Nephron (organoid): Measurements from ENCODE around the gene ADARB2.
"Not testable (repeated sequence)": the region's sequence is repeated elsewhere in the genome, so short reads cannot be mapped to it uniquely, and the experiment has no call there.

ENCODE experiments used
- H3K27ac Mint-ChIP-seq, 3 experiments: 2 replicates each; pipeline ENCODE4 v1.8.0; 2020; ENCODE audit warnings: mixed read lengths in 3 of 3, mild to moderate bottlenecking in 2 of 3, moderate library complexity in 1 of 3
- H3K27me3 Mint-ChIP-seq: 2 replicates; pipeline ENCODE4 v1.8.0; 2021; ENCODE audit warnings: low read depth, mild to moderate bottlenecking, moderate library complexity, mixed read lengths
- H3K36me3 Mint-ChIP-seq: 2 replicates; pipeline ENCODE4 v1.8.0; 2020; ENCODE audit warnings: low read depth, mixed read lengths
- H3K4me1 Mint-ChIP-seq: 2 replicates; pipeline ENCODE4 v1.8.0; 2020; ENCODE audit warnings: mixed read lengths
- H3K4me3 Mint-ChIP-seq, 3 experiments: 2 replicates each; pipeline ENCODE4 v1.8.0; 2020; ENCODE audit warnings: mild to moderate bottlenecking in 3 of 3, mixed read lengths in 3 of 3, moderate library complexity in 2 of 3
- H3K9me3 Mint-ChIP-seq: 2 replicates; pipeline ENCODE4 v1.8.0; 2020; ENCODE audit warnings: mixed read lengths
- TF ChIP-seq, protein P1 (sequence below), 3 experiments: fragments of 200-600 bp; sonication (generic); IDR thresholded peaks; one replicate each; pipeline ENCODE4 v1.5.0; 2021; ENCODE audit warnings: antibody characterized with exemption in 3 of 3; ENCODE audit not compliant: unreplicated experiment in 3 of 3

Gene ADARB2

DNA sequence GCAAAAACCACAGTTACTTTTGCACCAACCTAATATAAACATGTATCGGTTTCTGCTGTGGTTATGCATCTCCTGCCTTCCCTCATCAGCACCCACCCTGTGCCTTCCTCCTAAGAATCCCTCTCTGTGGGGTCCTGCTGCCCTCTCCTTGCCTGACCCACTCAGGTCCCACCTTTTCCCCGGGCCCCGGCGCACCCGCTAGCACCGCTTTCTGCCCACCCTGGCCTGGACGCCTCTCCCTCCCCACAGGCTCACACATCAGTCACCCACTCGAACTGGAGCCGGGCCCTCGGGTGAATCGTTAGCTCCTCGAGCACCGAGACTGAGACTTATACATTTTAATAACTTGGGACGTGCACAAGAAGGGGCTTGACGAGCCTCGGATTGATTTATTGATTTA lies 110.5 kb downstream of the ADARB2 start:
- Mint-ChIP-seq H3K4me3 (no peak overlapping the region), H3K27me3 (peaks cover 22% of the 10 kb centered on the region), H3K4me1 (no peaks in the 10 kb centered on the region), H3K27ac (no peak overlapping the region), H3K9me3 (no peaks in the 10 kb centered on the region), H3K36me3 (no peaks in the 10 kb centered on the region)
- TF ChIP-seq, protein P1, sequence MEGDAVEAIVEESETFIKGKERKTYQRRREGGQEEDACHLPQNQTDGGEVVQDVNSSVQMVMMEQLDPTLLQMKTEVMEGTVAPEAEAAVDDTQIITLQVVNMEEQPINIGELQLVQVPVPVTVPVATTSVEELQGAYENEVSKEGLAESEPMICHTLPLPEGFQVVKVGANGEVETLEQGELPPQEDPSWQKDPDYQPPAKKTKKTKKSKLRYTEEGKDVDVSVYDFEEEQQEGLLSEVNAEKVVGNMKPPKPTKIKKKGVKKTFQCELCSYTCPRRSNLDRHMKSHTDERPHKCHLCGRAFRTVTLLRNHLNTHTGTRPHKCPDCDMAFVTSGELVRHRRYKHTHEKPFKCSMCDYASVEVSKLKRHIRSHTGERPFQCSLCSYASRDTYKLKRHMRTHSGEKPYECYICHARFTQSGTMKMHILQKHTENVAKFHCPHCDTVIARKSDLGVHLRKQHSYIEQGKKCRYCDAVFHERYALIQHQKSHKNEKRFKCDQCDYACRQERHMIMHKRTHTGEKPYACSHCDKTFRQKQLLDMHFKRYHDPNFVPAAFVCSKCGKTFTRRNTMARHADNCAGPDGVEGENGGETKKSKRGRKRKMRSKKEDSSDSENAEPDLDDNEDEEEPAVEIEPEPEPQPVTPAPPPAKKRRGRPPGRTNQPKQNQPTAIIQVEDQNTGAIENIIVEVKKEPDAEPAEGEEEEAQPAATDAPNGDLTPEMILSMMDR (IDR thresholded peaks at IDR 0.05; ENCODE audit: unreplicated experiment in 3 of 3): no peak

DNA sequence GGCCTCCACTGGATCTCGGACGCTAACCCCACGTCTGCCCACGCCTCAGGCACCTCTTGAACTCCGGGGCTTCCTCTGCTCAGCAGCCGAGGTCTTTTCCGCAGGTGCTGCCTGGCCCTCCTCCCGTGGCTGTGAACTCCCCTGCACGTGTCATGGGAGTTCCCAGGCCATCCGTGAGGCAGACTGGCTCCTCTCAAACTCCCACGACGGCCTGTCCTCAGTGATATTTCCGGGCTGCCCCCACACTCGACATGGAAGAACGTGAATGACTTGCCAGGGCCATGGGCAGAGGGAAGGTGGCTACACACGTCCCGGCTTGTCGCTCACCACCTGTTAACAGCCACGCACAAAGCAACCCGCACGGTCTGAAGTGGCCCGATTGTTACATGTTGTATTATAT lies 110.9 kb downstream of the ADARB2 start:
- Mint-ChIP-seq H3K9me3 (no peaks in the 10 kb centered on the region), H3K4me1 (no peaks in the 10 kb centered on the region), H3K27me3 (peaks cover 19% of the 10 kb centered on the region), H3K4me3 (no peak overlapping the region), H3K27ac (no peak overlapping the region), H3K36me3 (no peaks in the 10 kb centered on the region)
- TF ChIP-seq, protein P1 (IDR thresholded peaks at IDR 0.05; ENCODE audit: unreplicated experiment in 3 of 3): no peak

DNA sequence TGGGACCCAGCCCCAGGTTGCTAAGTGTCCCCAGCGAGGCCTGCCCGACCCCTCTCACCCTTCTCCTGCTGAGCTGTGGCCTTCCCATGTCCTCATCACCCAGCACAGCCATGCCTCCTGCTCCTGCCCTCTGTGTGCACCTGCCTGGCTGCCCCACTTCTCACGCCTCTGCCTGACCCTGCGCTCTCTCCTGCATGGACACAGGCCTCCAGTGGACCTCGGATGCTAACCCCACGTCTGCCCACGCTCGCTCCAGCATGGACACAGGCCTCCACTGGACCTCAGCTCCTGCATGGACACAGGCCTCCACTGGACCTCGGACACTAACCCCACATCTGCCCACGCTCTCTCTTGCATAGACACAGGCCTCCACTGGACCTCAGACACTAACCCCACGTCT lies 111.6 kb downstream of the ADARB2 start:
- no peaks in the 10 kb centered on the region for H3K36me3 Mint-ChIP-seq
- peaks cover 17% of the 10 kb centered on the region for H3K27me3 Mint-ChIP-seq
- no peaks in the 10 kb centered on the region for H3K4me1 Mint-ChIP-seq
- H3K9me3 Mint-ChIP-seq: no peaks in the 10 kb centered on the region
- no peak overlapping the region for H3K27ac Mint-ChIP-seq
- TF ChIP-seq, protein P1 (IDR thresholded peaks at IDR 0.05; ENCODE audit: unreplicated experiment in 3 of 3): no peak
- H3K4me3 Mint-ChIP-seq: no peak overlapping the region

DNA sequence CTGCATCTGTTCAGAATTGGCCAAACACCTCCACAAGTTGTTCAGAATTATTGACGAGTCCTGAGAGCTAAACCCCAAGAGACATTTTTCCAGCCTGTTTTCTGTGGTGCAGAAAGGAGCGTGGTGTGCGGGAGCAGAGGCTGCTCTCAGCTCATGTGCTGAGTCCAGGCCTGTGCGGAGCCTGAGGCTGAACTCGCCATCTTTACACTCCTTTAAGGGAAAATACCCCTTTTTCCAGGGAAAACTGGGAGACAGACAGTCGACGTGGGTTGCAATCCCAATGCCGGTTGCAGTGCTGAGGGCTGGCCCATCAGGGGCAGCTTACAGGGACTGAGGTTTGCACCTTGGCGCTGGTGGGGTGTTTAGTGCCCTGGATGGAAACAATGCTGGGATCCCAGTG lies 112.2 kb downstream of the ADARB2 start:
- H3K36me3 Mint-ChIP-seq: no peaks in the 10 kb centered on the region
- no peak overlapping the region for H3K4me3 Mint-ChIP-seq
- no peak overlapping the region for H3K27ac Mint-ChIP-seq
- H3K9me3 Mint-ChIP-seq: no peaks in the 10 kb centered on the region
- H3K27me3 Mint-ChIP-seq: peaks cover 13% of the 10 kb centered on the region
- H3K4me1 Mint-ChIP-seq: no peaks in the 10 kb centered on the region
- TF ChIP-seq, protein P1 (IDR thresholded peaks at IDR 0.05; ENCODE audit: unreplicated experiment in 3 of 3): no peak

DNA sequence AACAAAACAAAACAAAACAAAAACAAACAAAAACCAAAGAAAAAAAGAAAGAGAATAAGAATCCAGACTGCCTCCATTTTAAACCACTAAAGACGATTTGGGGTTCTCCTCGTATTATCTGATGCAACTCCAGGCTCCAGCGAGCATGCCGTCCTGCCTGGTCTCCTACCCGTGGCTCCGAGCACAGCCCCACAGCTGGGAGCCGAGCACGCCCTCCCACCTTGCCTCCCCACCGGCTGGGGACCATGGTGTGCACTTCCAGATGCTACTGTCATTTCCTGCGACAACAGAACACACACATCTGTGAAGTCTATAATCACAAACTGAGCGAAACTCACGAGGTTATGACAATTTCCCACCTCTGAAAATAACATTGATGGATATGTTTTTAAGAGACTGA lies 113.1 kb downstream of the ADARB2 start:
- TF ChIP-seq, protein P1 (IDR thresholded peaks at IDR 0.05; ENCODE audit: unreplicated experiment in 3 of 3): no peak
- no peak overlapping the region for H3K27ac Mint-ChIP-seq
- H3K4me3 Mint-ChIP-seq: no peak overlapping the region
- H3K4me1 Mint-ChIP-seq: no peaks in the 10 kb centered on the region
- no peaks in the 10 kb centered on the region for H3K9me3 Mint-ChIP-seq
- no peaks in the 10 kb centered on the region for H3K36me3 Mint-ChIP-seq
- peaks cover 9% of the 10 kb centered on the region for H3K27me3 Mint-ChIP-seq

DNA sequence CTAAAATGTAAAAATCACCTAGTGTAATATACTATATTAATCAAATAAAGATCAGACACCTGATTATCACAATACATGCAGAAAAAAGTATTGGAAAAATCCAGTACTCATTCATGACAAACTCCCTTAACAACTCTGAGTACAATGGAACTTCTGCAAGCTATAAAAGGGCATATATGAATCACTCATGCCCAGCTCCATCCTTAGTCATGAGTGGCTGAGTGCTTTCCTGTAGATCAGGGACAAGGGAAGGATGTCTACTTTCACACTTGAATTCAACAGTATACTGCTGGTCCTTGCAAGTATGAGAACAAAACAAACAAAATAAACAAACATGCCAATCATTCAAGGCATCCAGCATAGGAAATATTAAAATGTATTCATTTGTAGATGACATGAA lies 116.5 kb downstream of the ADARB2 start:
- Mint-ChIP-seq H3K27me3 (peaks cover 21% of the 10 kb centered on the region), H3K4me1 (no peaks in the 10 kb centered on the region), H3K36me3 (peaks cover 3% of the 10 kb centered on the region), H3K9me3 (peaks cover 6% of the 10 kb centered on the region), H3K27ac (no peak overlapping the region), H3K4me3 (no peak overlapping the region)
- TF ChIP-seq, protein P1 (IDR thresholded peaks at IDR 0.05; ENCODE audit: unreplicated experiment in 3 of 3): no peak

DNA sequence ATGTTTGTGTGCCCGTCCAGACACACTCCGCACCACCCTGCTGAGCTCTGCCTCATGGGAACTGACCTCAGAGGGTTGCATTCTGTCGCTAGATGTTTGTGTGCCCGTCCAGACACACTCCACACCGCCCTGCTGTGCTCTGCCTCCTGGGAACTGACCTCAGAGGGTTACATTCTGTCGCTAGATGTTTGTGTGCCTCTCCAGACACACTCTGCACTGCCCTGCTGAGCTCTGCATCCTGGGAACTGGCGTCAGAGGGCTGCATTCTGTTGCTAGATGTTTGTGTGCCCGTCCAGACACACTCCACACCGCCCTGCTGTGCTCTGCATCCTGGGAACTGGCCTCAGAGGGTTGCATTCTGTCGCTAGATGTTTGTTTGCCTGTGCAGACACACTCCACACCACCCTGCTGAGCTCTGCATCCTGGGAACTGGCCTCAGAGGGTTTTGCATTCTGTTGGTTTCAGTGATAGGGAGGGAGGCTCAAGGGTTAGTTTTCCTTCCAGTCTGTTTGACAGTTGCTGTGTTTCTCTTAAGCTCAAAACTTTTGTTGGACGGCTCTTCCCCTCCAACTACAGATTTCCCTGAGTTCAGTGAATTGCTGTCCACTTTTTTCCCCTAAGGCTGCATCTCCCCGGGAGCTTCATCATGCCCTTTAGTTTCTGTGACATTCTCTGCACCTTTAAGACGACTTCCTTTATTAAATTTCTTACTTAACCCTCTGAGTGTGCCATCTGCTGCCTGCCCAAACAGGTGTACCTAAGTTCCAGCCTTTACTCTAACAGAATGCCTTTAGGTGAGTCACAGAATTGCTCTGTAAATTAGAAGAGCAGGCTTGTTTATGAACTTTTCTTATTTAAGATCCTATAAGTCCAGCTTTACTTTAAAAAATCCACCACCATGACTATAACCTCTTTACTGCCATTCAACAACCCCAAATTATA lies 119.7 kb downstream of the ADARB2 start:
- peaks cover 27% of the 10 kb centered on the region for H3K27me3 Mint-ChIP-seq
- not testable (repeated sequence) for H3K27ac Mint-ChIP-seq, H3K4me1 Mint-ChIP-seq, H3K9me3 Mint-ChIP-seq, H3K4me3 Mint-ChIP-seq, H3K36me3 Mint-ChIP-seq

DNA sequence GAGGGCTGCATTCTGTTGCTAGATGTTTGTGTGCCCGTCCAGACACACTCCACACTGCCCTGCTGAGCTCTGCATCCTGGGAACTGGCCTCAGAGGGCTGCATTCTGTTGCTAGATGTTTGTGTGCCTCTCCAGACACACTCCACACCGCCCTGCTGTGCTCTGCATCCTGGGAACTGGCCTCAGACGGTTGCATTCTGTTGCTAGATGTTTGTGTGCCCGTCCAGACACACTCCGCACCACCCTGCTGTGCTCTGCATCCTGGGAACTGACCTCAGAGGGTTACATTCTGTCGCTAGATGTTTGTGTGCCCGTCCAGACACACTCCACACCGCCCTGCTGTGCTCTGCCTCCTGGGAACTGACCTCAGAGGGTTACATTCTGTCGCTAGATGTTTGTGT lies 120.6 kb downstream of the ADARB2 start:
- not testable (repeated sequence) for H3K4me3 Mint-ChIP-seq, H3K4me1 Mint-ChIP-seq, H3K27ac Mint-ChIP-seq, H3K9me3 Mint-ChIP-seq, H3K36me3 Mint-ChIP-seq
- H3K27me3 Mint-ChIP-seq: peaks cover 36% of the 10 kb centered on the region
